H1 (cell line): ENCODE results near the gene DPEP2.

Experiments
- ATF2 ChIP-seq: IDR thresholded peaks from 2 replicates; pipeline ENCODE4 v1.6.1; 2012; ENCODE audit warnings: low read length, inconsistent platforms
- ATF3 ChIP-seq: IDR thresholded peaks from 2 replicates; pipeline ENCODE4 v1.6.1; 2011; ENCODE audit warnings: low read depth, mild to moderate bottlenecking, low read length; ENCODE audit not compliant: insufficient read depth
- CTCF ChIP-seq, 3 experiments: IDR thresholded peaks; 1 replicate in 2 of 3; 2 replicates in 1 of 3; pipeline versions ENCODE4 v1.5.1 to v1.6.1; 2011; ENCODE audit warnings: low read length in 3 of 3, mild to moderate bottlenecking in 3 of 3, inconsistent platforms in 2 of 3, low read depth in 1 of 3, moderate library complexity in 1 of 3; ENCODE audit not compliant: insufficient read depth in 1 of 3; ENCODE audit errors: control extremely low read depth in 1 of 3
- EP300 ChIP-seq, 2 experiments: IDR thresholded peaks; 1 replicate in 1 of 2; 2 replicates in 1 of 2; pipeline ENCODE4 v1.6.1; 2011 to 2012; ENCODE audit warnings: low read depth in 2 of 2, low read length in 2 of 2, mild to moderate bottlenecking in 2 of 2, borderline replicate concordance in 1 of 2, inconsistent platforms in 1 of 2, moderate library complexity in 1 of 2
- EZH2 ChIP-seq: fragments of 200-600 bp; sonication (generic); IDR thresholded peaks from 2 replicates; pipeline ENCODE4 v1.7.1; 2012; ENCODE audit warnings: low read depth, mild to moderate bottlenecking, moderate library complexity, low read length, inconsistent platforms; ENCODE audit not compliant: severe bottlenecking
- GABPA ChIP-seq: IDR thresholded peaks from 2 replicates; pipeline ENCODE4 v1.6.1; 2011; ENCODE audit warnings: mild to moderate bottlenecking, low read length, moderate library complexity, borderline replicate concordance; ENCODE audit not compliant: insufficient read depth
- HDAC2 ChIP-seq, 2 experiments: fragments of 300-600 bp in 1 of 2; sonication (generic) in 1 of 2; IDR thresholded peaks; 2 replicates each; pipeline ENCODE4 v1.6.1; 2011 to 2012; ENCODE audit warnings: low read depth in 2 of 2, low read length in 2 of 2, mild to moderate bottlenecking in 2 of 2, moderate library complexity in 2 of 2, borderline replicate concordance in 1 of 2, inconsistent platforms in 1 of 2
- JUN ChIP-seq: IDR thresholded peaks from 2 replicates; pipeline ENCODE4 v1.6.1; 2011; ENCODE audit warnings: low read depth, mild to moderate bottlenecking, improper control_type of control experiment, low read length
- NRF1 ChIP-seq: IDR thresholded peaks from 2 replicates; pipeline ENCODE4 v1.6.1; 2011; ENCODE audit warnings: mild to moderate bottlenecking, low read depth, low read length, improper control_type of control experiment
- POLR2A ChIP-seq, 2 experiments: IDR thresholded peaks; 1 replicate in 1 of 2; 2 replicates in 1 of 2; pipeline ENCODE4 v1.6.1; 2011; ENCODE audit warnings: low read depth in 2 of 2, low read length in 2 of 2, mild to moderate bottlenecking in 2 of 2; ENCODE audit errors: control extremely low read depth in 1 of 2
- POLR2AphosphoS5 ChIP-seq: IDR thresholded peaks from 2 replicates; pipeline ENCODE4 v1.6.1; 2011; ENCODE audit warnings: low read depth, low read length
- RFX5 ChIP-seq: IDR thresholded peaks from 2 replicates; pipeline ENCODE4 v1.6.1; 2011; ENCODE audit warnings: low read depth, low read length, improper control_type of control experiment, borderline replicate concordance
- SP1 ChIP-seq: IDR thresholded peaks from 2 replicates; pipeline ENCODE4 v1.6.1; 2011; ENCODE audit warnings: low read depth, low read length
- TCF12 ChIP-seq: IDR thresholded peaks from 2 replicates; pipeline ENCODE4 v1.6.1; 2011; ENCODE audit warnings: low read depth, mild to moderate bottlenecking, low read length

- TF ChIP-seq CTCF (IDR thresholded peaks at IDR 0.05; ENCODE audit: control extremely low read depth in 1 of 3, insufficient read depth in 1 of 3, low read depth in 1 of 3, low read length in 3 of 3) (no peak), HDAC2 (IDR thresholded peaks at IDR 0.05; ENCODE audit: borderline replicate concordance in 1 of 2, low read depth in 2 of 2, low read length in 2 of 2) (no peak), POLR2AphosphoS5 (no peak), POLR2A (IDR thresholded peaks at IDR 0.05; ENCODE audit: control extremely low read depth in 1 of 2, low read depth in 2 of 2, low read length in 2 of 2) (peak in 1 of 2 experiments; percentile 46; a peak in 2 of 3 replicates), NRF1 (no peak), TCF12 (no peak), GABPA (no peak), ATF3 (no peak), RFX5 (no peak), EP300 (IDR thresholded peaks at IDR 0.05; ENCODE audit: borderline replicate concordance in 1 of 2, low read depth in 2 of 2, low read length in 2 of 2) (no peak), SP1 (no peak), ATF2 (no peak), JUN (no peak), EZH2 (no peak)
Measured at GRCh38 chr16:67966549-67967182, 32.6 kb downstream of the DPEP2 start.
